Mucosa of descending colon (tissue), 3 donors: ENCODE data around the gene SORCS1. TPM values are rescaled to one million over a fixed set of nuclear protein-coding genes. Genes with fewer than 3 reads are reported as not detected.

Source experiments
- ATAC-seq: fragments of 200-7000 bp; cut with Tn5 transposase; one replicate; pipeline ENCODE4 v1.9.1; 2020; ENCODE audit warnings: mild to moderate bottlenecking, moderate library complexity
- DNase-seq, 3 donors: peaks; one replicate each; pipeline ENCODE4 v3.0.0-alpha.2; 2020
- H3K36me3 ChIP-seq: fragments of 200-600 bp; one replicate; pipeline ENCODE4 v1.8.0; 2021; ENCODE audit warnings: low read depth, mild to moderate bottlenecking
- H3K4me1 ChIP-seq: fragments of 200-600 bp; one replicate; pipeline ENCODE4 v1.8.0; 2021; ENCODE audit warnings: low read depth, mild to moderate bottlenecking
- H3K4me3 ChIP-seq: fragments of 200-600 bp; one replicate; pipeline ENCODE4 v1.8.0; 2021; ENCODE audit warnings: mild to moderate bottlenecking
- H3K9me3 ChIP-seq: fragments of 200-600 bp; one replicate; pipeline ENCODE4 v1.8.0; 2021; ENCODE audit warnings: mild to moderate bottlenecking
- intact Hi-C, 2 donors: fragments of 100-400 bp; cut with DNase I in 1 of 2; cut with micrococcal nuclease in 1 of 2; formaldehyde crosslinking; loops; one replicate each; pipeline versions ENCODE4 v1.11.0 to v1.11.1; 2022; cut with DNase I, micrococcal nuclease
- total RNA-seq, 3 donors: library from RNA; stranded (reverse); fragmentation: NEBNext Ultra II Directional in 2 of 3; extraction: Animal tissue kit (Norgen Biotek cat#: 25700) in 2 of 3; gene quantifications; one replicate each; pipeline versions ENCODE4 v1.2.1 to v1.2.4, GENCODE V29; 2021 to 2023
- TF ChIP-seq, protein P1 (sequence below): fragments of 200-600 bp; IDR thresholded peaks from one replicate; pipeline ENCODE4 v1.8.0; 2022; ENCODE audit warnings: antibody characterized with exemption, mild to moderate bottlenecking
- donor health status: DM: no; HTN: no; CAD: no; lungs with moderate emphysema.
- donor health status: DM: no; HTN: no; CAD: no.
- donor health status: DM: no; HTN: yes; CAD: no.

Gene SORCS1
- total RNA-seq, 3 donors from 2014 or later: 0.80 to 13.2 (median 0.93) TPM

DNA sequence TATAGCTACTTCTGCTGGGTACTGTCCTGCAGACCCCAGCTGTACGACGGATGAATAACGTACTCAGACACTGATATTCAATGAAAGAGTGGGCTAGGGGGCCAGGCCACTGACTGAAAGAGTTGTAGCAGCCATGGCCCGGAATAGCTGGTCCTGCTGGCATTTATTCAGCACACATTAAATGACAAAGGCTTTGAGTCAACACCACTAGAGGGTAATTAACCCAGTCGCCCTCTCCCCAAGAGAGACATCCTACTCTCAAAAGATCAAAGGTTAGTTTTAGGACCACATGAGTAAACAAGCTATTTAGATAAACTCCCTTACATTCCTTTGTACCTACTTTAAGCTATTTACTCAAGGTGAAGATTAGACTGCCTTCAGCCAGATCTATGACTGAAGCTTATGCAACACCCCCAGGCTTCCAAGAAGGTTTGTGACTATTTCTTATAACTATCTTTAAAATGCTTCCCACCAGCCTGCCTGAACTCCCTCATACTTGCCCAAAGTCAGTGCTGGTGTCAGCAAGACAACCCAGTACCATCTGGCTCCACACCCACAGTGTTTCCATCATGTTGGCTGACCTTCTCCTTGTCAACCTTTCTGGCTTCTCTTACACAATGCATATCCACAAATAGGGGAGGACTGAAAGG is 629.1 kb downstream of the SORCS1 start:
- intact Hi-C loops: no loop called here
- ATAC-seq (no peak), DNase-seq (no peak)
- H3K4me3 ChIP-seq: no peak overlapping the region
- TF ChIP-seq, protein P1, sequence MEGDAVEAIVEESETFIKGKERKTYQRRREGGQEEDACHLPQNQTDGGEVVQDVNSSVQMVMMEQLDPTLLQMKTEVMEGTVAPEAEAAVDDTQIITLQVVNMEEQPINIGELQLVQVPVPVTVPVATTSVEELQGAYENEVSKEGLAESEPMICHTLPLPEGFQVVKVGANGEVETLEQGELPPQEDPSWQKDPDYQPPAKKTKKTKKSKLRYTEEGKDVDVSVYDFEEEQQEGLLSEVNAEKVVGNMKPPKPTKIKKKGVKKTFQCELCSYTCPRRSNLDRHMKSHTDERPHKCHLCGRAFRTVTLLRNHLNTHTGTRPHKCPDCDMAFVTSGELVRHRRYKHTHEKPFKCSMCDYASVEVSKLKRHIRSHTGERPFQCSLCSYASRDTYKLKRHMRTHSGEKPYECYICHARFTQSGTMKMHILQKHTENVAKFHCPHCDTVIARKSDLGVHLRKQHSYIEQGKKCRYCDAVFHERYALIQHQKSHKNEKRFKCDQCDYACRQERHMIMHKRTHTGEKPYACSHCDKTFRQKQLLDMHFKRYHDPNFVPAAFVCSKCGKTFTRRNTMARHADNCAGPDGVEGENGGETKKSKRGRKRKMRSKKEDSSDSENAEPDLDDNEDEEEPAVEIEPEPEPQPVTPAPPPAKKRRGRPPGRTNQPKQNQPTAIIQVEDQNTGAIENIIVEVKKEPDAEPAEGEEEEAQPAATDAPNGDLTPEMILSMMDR: no peak
- no peaks in the 10 kb centered on the region for H3K4me1 ChIP-seq
- H3K36me3 ChIP-seq: no peaks in the 10 kb centered on the region
- no peaks in the 10 kb centered on the region for H3K9me3 ChIP-seq

DNA sequence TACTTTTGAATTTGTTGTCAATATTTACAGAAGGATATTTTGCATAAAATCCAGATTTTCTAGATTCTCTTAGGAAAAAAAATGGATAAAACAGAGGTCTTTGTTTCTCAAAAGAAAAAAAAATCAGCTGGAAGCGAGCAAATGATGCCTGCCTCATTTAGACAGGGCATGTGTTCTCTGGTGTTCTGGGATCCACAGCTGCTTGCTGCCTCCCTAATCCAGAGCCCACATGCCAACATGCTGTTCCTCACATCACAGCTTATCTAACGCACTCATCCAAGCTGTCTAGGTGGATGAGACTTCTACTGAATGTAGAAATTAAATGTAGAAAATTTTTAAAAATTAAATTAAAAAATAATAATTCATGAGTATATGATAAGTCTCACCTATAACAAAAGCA is 630.1 kb downstream of the SORCS1 start:
- intact Hi-C loops: no loop called here
- ATAC-seq (no peak), DNase-seq (no peak)
- Histone ChIP-seq H3K9me3 (no peaks in the 10 kb centered on the region), H3K36me3 (no peaks in the 10 kb centered on the region), H3K4me1 (no peaks in the 10 kb centered on the region), H3K4me3 (no peak overlapping the region)
- TF ChIP-seq, protein P1: no peak

DNA sequence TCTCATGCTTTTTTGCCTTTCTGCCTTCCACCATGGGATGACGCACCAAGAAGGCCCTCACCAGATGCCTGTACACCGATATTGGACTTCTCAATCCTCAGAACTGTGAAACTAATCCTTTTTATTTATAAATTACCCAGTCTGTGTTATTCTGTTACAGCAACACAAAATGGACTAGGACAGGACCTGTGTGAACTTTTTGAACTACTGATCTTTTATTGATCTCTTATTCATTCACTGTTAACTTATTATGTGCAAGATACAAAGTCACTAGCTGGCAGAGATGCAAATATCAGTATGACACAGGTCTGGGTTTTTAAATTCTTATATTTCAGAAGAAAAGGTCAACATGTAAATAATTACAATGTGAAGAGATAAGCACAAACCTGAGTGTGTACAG is 635.8 kb downstream of the SORCS1 start:
- Histone ChIP-seq H3K36me3 (no peaks in the 10 kb centered on the region), H3K4me1 (no peaks in the 10 kb centered on the region), H3K9me3 (no peaks in the 10 kb centered on the region), H3K4me3 (no peak overlapping the region)
- TF ChIP-seq, protein P1: no peak
- no peak for DNase-seq
- ATAC-seq: no peak
- intact Hi-C loops: no loop called here

DNA sequence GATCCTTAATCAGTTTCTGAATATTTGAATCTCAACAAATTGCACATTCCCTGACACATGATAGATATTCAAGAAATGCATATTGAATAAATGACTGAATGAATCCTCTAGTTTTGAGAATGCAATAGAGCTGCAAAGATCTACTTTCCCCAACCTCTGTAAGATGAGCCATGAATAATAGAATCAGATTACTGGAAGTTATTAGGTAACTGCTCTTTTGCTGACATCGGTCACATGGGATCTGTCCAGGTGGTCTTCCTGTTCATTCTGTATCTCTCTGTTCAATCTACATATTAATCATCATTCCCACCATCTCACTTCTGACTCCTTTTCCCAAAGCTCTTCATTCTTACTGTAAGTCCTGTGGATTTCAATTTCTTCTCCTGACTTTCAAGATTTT is 638.7 kb downstream of the SORCS1 start:
- Histone ChIP-seq H3K9me3 (no peaks in the 10 kb centered on the region), H3K4me3 (no peak overlapping the region), H3K36me3 (no peaks in the 10 kb centered on the region), H3K4me1 (no peaks in the 10 kb centered on the region)
- ATAC-seq (no peak), DNase-seq (no peak)
- intact Hi-C loops: no loop called here
- TF ChIP-seq, protein P1: no peak
